Trophoblast cell (in vitro differentiated cells and primary cell): ENCODE measurements around the gene ATP6AP1.
"Not testable (repeated sequence)": the region's sequence is repeated elsewhere in the genome, so short reads cannot be mapped to it uniquely, and the experiment has no call there.

Source experiments
- DNase-seq, 2 donors: peaks; one replicate each; pipeline ENCODE4 v3.0.0-alpha.2; 2016
- H2AFZ ChIP-seq: 2 replicates; pipeline ENCODE4 v1.6.1; 2013; ENCODE audit warnings: low read length, moderate library complexity, mild to moderate bottlenecking; ENCODE audit not compliant: insufficient read depth, poor library complexity
- H2AK5ac ChIP-seq: 2 replicates; pipeline ENCODE4 v1.6.1; 2013; ENCODE audit warnings: mild to moderate bottlenecking, low read length
- H2BK120ac ChIP-seq: 2 replicates; pipeline ENCODE4 v1.6.1; 2013; ENCODE audit warnings: low read length, mild to moderate bottlenecking, moderate library complexity; ENCODE audit not compliant: insufficient read depth, poor library complexity
- H2BK12ac ChIP-seq: 2 replicates; pipeline ENCODE4 v1.6.1; 2013; ENCODE audit warnings: mild to moderate bottlenecking, low read length, moderate library complexity
- H2BK5ac ChIP-seq: 2 replicates; pipeline ENCODE4 v1.6.1; 2013; ENCODE audit warnings: low read length, low read depth, moderate library complexity, mild to moderate bottlenecking; ENCODE audit not compliant: poor library complexity
- H3K14ac ChIP-seq: 2 replicates; pipeline ENCODE4 v1.6.1; 2013; ENCODE audit warnings: mild to moderate bottlenecking, low read length
- H3K18ac ChIP-seq: 2 replicates; pipeline ENCODE4 v1.6.1; 2013; ENCODE audit warnings: mild to moderate bottlenecking, low read length
- H3K23ac ChIP-seq: 2 replicates; pipeline ENCODE4 v1.6.1; 2013; ENCODE audit warnings: low read length
- H3K27ac ChIP-seq: 2 replicates; pipeline ENCODE4 v1.5.1; 2013; ENCODE audit warnings: low read depth, mild to moderate bottlenecking, inconsistent platforms, low read length, moderate library complexity
- H3K27me3 ChIP-seq: 2 replicates; pipeline ENCODE4 v1.6.1; 2013; ENCODE audit warnings: inconsistent platforms, mild to moderate bottlenecking, low read length, moderate library complexity; ENCODE audit not compliant: insufficient read depth
- H3K36me3 ChIP-seq, 2 experiments: 1 replicate in 1 of 2; 2 replicates in 1 of 2; pipeline ENCODE4 v1.6.1; 2013; ENCODE audit warnings: low read length in 2 of 2, mild to moderate bottlenecking in 2 of 2, moderate library complexity in 1 of 2; ENCODE audit not compliant: insufficient read depth in 2 of 2, control insufficient read depth in 1 of 2
- H3K4ac ChIP-seq: 2 replicates; pipeline ENCODE4 v1.6.1; 2013; ENCODE audit warnings: low read depth, mild to moderate bottlenecking, low read length, moderate library complexity
- H3K4me1 ChIP-seq, 2 experiments: 1 replicate in 1 of 2; 2 replicates in 1 of 2; pipeline ENCODE4 v1.6.1; 2013; ENCODE audit warnings: low read length in 2 of 2, mild to moderate bottlenecking in 2 of 2, moderate library complexity in 1 of 2; ENCODE audit not compliant: insufficient read depth in 2 of 2, control insufficient read depth in 1 of 2
- H3K4me2 ChIP-seq: 2 replicates; pipeline ENCODE4 v1.6.1; 2013; ENCODE audit warnings: inconsistent platforms, mild to moderate bottlenecking, low read length, moderate library complexity
- H3K4me3 ChIP-seq: 2 replicates; pipeline ENCODE4 v1.5.1; 2013; ENCODE audit warnings: mild to moderate bottlenecking, low read depth, low read length, inconsistent platforms
- H3K79me1 ChIP-seq: one replicate; pipeline ENCODE4 v1.6.1; 2013; ENCODE audit warnings: low read length
- H3K79me2 ChIP-seq: 2 replicates; pipeline ENCODE4 v1.6.1; 2013; ENCODE audit warnings: low read length, mild to moderate bottlenecking; ENCODE audit not compliant: control insufficient read depth, insufficient read depth, poor library complexity
- H3K9ac ChIP-seq: 2 replicates; pipeline ENCODE4 v1.6.1; 2013; ENCODE audit warnings: mild to moderate bottlenecking, low read length
- H3K9me3 ChIP-seq: 2 replicates; pipeline ENCODE4 v1.6.1; 2013; ENCODE audit warnings: low read depth, mild to moderate bottlenecking, control low read depth, inconsistent platforms, low read length; ENCODE audit not compliant: insufficient read depth
- H4K12ac ChIP-seq: 2 replicates; pipeline ENCODE4 v1.6.1; 2013; ENCODE audit warnings: low read depth, mild to moderate bottlenecking, low read length, moderate library complexity
- H4K8ac ChIP-seq: 2 replicates; pipeline ENCODE4 v1.6.1; 2013; ENCODE audit warnings: low read depth, mild to moderate bottlenecking, low read length, moderate library complexity
- H4K91ac ChIP-seq: one replicate; pipeline ENCODE4 v1.6.1; 2013; ENCODE audit warnings: low read depth, mild to moderate bottlenecking, low read length, moderate library complexity
- WGBS: extraction: QIAGEN DNeasy Blood & Tissue Kit; methylation state at CpG from one replicate; pipeline ENCODE4 v1.1.7; 2013; ENCODE audit warnings: missing lambda C conversion rate; ENCODE audit not compliant: insufficient read length, insufficient coverage; ENCODE audit errors: extremely low coverage; 5-methylcytosine and 5-hydroxymethylcytosine counted together

ATP6AP1 gene

GRCh38 chrX:154398668-154399526 lies 29.6 kb upstream of the ATP6AP1 start:
- Histone ChIP-seq H2BK5ac (peak overlapping the region; percentile 92), H4K91ac (peak overlapping the region; percentile 91), H3K27ac (peak overlapping the region; percentile 92), H3K4me2 (peak overlapping the region; percentile 69), H3K4me1 (peaks cover 0 to 3% of the 10 kb centered on the region in 2 experiments), H3K4me3 (peak overlapping the region; percentile 91), H3K4ac (peak overlapping the region; percentile 98), H3K36me3 (peaks cover 24 to 27% of the 10 kb centered on the region in 2 experiments), H3K27me3 (no peaks in the 10 kb centered on the region), H3K23ac (no peak overlapping the region), H3K79me1 (peaks cover 15% of the 10 kb centered on the region), H3K9ac (peak overlapping the region; percentile 91), H3K79me2 (peaks cover 7% of the 10 kb centered on the region), H3K9me3 (peaks cover 1% of the 10 kb centered on the region), H3K18ac (peak overlapping the region; percentile 87), H4K8ac (peak overlapping the region; percentile 93), H2AFZ (no peak overlapping the region), H2BK12ac (no peak overlapping the region), H4K12ac (peak overlapping the region; percentile 92), H2AK5ac (peak overlapping the region; percentile 94), H2BK120ac (peak overlapping the region; percentile 93), H3K14ac (peak overlapping the region; percentile 90)
- WGBS, result no CpG with 5 or more reads among the region's 49 CpGs
- peak; percentile 70 to 77 for DNase-seq

- H3K36me3 ChIP-seq, result peaks cover 24 to 27% of the 10 kb centered on the region in 2 experiments
- no peak overlapping the region for H4K8ac ChIP-seq
- H4K91ac ChIP-seq, result no peak overlapping the region
- no peak overlapping the region for H3K27ac ChIP-seq
- H2BK5ac ChIP-seq, result no peak overlapping the region
- no peak overlapping the region for H2BK12ac ChIP-seq
- H2AFZ ChIP-seq, result no peak overlapping the region
- peaks cover 7% of the 10 kb centered on the region for H3K79me2 ChIP-seq
- H3K4me2 ChIP-seq, result peak overlapping the region; percentile 69
- peaks cover 15% of the 10 kb centered on the region for H3K79me1 ChIP-seq
- no peak overlapping the region for H4K12ac ChIP-seq
- no peak overlapping the region for H2AK5ac ChIP-seq
- H3K4me3 ChIP-seq, result peak overlapping the region; percentile 91
- H3K4ac ChIP-seq, result peak overlapping the region; percentile 24
- H3K14ac ChIP-seq, result peak overlapping the region; percentile 62
- H3K9me3 ChIP-seq, result peaks cover 1% of the 10 kb centered on the region
- no CpG with 5 or more reads among the region's 14 CpGs for WGBS
- peaks cover 0 to 3% of the 10 kb centered on the region in 2 experiments for H3K4me1 ChIP-seq
- H3K23ac ChIP-seq, result no peak overlapping the region
- peak overlapping the region; percentile 82 for H3K9ac ChIP-seq
- DNase-seq, result no peak
- H2BK120ac ChIP-seq, result no peak overlapping the region
- no peaks in the 10 kb centered on the region for H3K27me3 ChIP-seq
- H3K18ac ChIP-seq, result no peak overlapping the region
These were observed 28.7 kb upstream of the ATP6AP1 start for GRCh38 chrX:154399527-154400368.

- not testable (repeated sequence) for H2BK12ac ChIP-seq, H3K14ac ChIP-seq, H3K9ac ChIP-seq, H2AFZ ChIP-seq, H3K4ac ChIP-seq, H3K27me3 ChIP-seq, H2AK5ac ChIP-seq, DNase-seq, H4K8ac ChIP-seq, H2BK5ac ChIP-seq, H3K23ac ChIP-seq, H3K4me1 ChIP-seq, H3K9me3 ChIP-seq, H4K12ac ChIP-seq, H3K27ac ChIP-seq, H3K4me3 ChIP-seq, H4K91ac ChIP-seq, H3K18ac ChIP-seq, H2BK120ac ChIP-seq, H3K79me2 ChIP-seq
- Histone ChIP-seq H3K4me2 (peak overlapping the region; percentile 69), H3K36me3 (peaks cover 24 to 27% of the 10 kb centered on the region in 2 experiments), H3K79me1 (peaks cover 15% of the 10 kb centered on the region)
- no CpG with 5 or more reads among the region's 6 CpGs for WGBS
These were observed 28.1 kb upstream of the ATP6AP1 start for GRCh38 chrX:154400369-154400817.

- Histone ChIP-seq H3K9me3 (peaks cover 1% of the 10 kb centered on the region), H3K18ac (no peak overlapping the region), H4K12ac (peak overlapping the region; percentile 17), H2BK120ac (no peak overlapping the region), H3K4me1 (peaks cover 0 to 3% of the 10 kb centered on the region in 2 experiments), H4K91ac (no peak overlapping the region), H2AK5ac (no peak overlapping the region), H3K79me2 (peaks cover 7% of the 10 kb centered on the region), H3K4me2 (no peak overlapping the region), H4K8ac (no peak overlapping the region), H3K4me3 (no peak overlapping the region), H3K36me3 (peaks cover 24 to 27% of the 10 kb centered on the region in 2 experiments), H3K4ac (no peak overlapping the region), H3K14ac (no peak overlapping the region), H3K27me3 (no peaks in the 10 kb centered on the region), H2AFZ (no peak overlapping the region), H3K23ac (no peak overlapping the region), H2BK12ac (no peak overlapping the region), H2BK5ac (no peak overlapping the region), H3K9ac (no peak overlapping the region), H3K79me1 (peaks cover 15% of the 10 kb centered on the region), H3K27ac (no peak overlapping the region)
- peak; percentile 53 to 58 for DNase-seq
- no CpG with 5 or more reads among the region's 6 CpGs for WGBS
These were observed 27.3 kb upstream of the ATP6AP1 start for GRCh38 chrX:154401045-154401799.
